Measurements from ENCODE around the gene CBX6.
A peak's percentile ranks its signal among the peaks of the same experiment; 100 is the strongest.

GRCh38 chr22:38868886-38869381, 3.1 kb downstream of the CBX6 start:
- TF ChIP-seq, protein P1, sequence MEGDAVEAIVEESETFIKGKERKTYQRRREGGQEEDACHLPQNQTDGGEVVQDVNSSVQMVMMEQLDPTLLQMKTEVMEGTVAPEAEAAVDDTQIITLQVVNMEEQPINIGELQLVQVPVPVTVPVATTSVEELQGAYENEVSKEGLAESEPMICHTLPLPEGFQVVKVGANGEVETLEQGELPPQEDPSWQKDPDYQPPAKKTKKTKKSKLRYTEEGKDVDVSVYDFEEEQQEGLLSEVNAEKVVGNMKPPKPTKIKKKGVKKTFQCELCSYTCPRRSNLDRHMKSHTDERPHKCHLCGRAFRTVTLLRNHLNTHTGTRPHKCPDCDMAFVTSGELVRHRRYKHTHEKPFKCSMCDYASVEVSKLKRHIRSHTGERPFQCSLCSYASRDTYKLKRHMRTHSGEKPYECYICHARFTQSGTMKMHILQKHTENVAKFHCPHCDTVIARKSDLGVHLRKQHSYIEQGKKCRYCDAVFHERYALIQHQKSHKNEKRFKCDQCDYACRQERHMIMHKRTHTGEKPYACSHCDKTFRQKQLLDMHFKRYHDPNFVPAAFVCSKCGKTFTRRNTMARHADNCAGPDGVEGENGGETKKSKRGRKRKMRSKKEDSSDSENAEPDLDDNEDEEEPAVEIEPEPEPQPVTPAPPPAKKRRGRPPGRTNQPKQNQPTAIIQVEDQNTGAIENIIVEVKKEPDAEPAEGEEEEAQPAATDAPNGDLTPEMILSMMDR (IDR thresholded peaks at IDR 0.05) = peak; percentile 73 to 92 (median 81)
- TF ChIP-seq POLR2A (IDR thresholded peaks at IDR 0.05) = no peak

Measured in Peyer's patch (tissue), 4 donors.